Fibroblast of lung (primary cell): ENCODE data around the gene INTS4.

Experiments used
- EZH2 ChIP-seq: IDR thresholded peaks from 2 replicates; pipeline ENCODE4 v1.5.1; 2012; ENCODE audit warnings: low read length, control low read depth, mild to moderate bottlenecking; ENCODE audit errors: missing control alignments
- TF ChIP-seq, protein P1 (sequence below), 2 donors: IDR thresholded peaks in 1 of 2; conservative IDR thresholded peaks in 1 of 2; 1 replicate in 1 of 2; 2 replicates in 1 of 2; pipeline ENCODE4 v1.5.1; 2011 to 2012; ENCODE audit warnings: low read length in 2 of 2, control low read depth in 1 of 2, inconsistent platforms in 1 of 2, low read depth in 1 of 2, mild to moderate bottlenecking in 1 of 2

DNA sequence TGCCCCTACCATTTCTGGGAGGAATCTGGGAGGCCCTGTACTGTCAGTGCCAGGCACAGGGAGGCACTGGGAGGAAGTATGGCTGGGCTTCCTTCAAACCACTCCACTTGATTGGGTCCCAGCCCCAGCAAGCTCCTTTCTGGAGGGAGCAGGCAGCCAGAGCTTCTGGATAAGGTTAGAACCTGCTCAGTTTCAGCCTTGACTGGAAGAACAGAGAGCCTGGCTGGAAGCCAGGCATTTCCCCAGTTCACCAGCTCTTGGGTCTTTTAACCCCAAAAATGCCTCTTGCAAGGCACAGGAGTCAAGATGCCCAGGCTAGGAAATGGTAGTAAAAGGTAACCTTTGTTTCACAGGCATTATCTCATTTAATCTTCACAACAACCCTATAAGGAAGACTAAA lies 37.6 kb upstream of the INTS4 start:
- TF ChIP-seq, protein P1, sequence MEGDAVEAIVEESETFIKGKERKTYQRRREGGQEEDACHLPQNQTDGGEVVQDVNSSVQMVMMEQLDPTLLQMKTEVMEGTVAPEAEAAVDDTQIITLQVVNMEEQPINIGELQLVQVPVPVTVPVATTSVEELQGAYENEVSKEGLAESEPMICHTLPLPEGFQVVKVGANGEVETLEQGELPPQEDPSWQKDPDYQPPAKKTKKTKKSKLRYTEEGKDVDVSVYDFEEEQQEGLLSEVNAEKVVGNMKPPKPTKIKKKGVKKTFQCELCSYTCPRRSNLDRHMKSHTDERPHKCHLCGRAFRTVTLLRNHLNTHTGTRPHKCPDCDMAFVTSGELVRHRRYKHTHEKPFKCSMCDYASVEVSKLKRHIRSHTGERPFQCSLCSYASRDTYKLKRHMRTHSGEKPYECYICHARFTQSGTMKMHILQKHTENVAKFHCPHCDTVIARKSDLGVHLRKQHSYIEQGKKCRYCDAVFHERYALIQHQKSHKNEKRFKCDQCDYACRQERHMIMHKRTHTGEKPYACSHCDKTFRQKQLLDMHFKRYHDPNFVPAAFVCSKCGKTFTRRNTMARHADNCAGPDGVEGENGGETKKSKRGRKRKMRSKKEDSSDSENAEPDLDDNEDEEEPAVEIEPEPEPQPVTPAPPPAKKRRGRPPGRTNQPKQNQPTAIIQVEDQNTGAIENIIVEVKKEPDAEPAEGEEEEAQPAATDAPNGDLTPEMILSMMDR (conservative IDR thresholded peaks at IDR 0.05 in 1 of 2, IDR thresholded peaks at IDR 0.05 in 1 of 2; ENCODE audit: low read depth in 1 of 2, low read length in 2 of 2) = no peak
- no peak for TF ChIP-seq EZH2
